Activated CD4-positive, alpha-beta T cell treated with anti-CD3 and anti-CD28 coated beads, Interleukin-2, Interleukin-6, amounts not matched to agents 100 ng/mL and 50 ng/mL, durations not matched to agents 16 hours and 8 hours (primary cell): ENCODE results near the gene RBM6.
"Not testable (repeated sequence)": the region's sequence is repeated elsewhere in the genome, so short reads cannot be mapped to it uniquely, and the experiment has no call there.

Source experiments
- DNase-seq: peaks from one replicate; pipeline ENCODE4 v3.0.0-alpha.2; 2020

The RBM6 gene, protein sequence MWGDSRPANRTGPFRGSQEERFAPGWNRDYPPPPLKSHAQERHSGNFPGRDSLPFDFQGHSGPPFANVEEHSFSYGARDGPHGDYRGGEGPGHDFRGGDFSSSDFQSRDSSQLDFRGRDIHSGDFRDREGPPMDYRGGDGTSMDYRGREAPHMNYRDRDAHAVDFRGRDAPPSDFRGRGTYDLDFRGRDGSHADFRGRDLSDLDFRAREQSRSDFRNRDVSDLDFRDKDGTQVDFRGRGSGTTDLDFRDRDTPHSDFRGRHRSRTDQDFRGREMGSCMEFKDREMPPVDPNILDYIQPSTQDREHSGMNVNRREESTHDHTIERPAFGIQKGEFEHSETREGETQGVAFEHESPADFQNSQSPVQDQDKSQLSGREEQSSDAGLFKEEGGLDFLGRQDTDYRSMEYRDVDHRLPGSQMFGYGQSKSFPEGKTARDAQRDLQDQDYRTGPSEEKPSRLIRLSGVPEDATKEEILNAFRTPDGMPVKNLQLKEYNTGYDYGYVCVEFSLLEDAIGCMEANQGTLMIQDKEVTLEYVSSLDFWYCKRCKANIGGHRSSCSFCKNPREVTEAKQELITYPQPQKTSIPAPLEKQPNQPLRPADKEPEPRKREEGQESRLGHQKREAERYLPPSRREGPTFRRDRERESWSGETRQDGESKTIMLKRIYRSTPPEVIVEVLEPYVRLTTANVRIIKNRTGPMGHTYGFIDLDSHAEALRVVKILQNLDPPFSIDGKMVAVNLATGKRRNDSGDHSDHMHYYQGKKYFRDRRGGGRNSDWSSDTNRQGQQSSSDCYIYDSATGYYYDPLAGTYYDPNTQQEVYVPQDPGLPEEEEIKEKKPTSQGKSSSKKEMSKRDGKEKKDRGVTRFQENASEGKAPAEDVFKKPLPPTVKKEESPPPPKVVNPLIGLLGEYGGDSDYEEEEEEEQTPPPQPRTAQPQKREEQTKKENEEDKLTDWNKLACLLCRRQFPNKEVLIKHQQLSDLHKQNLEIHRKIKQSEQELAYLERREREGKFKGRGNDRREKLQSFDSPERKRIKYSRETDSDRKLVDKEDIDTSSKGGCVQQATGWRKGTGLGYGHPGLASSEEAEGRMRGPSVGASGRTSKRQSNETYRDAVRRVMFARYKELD

DNA sequence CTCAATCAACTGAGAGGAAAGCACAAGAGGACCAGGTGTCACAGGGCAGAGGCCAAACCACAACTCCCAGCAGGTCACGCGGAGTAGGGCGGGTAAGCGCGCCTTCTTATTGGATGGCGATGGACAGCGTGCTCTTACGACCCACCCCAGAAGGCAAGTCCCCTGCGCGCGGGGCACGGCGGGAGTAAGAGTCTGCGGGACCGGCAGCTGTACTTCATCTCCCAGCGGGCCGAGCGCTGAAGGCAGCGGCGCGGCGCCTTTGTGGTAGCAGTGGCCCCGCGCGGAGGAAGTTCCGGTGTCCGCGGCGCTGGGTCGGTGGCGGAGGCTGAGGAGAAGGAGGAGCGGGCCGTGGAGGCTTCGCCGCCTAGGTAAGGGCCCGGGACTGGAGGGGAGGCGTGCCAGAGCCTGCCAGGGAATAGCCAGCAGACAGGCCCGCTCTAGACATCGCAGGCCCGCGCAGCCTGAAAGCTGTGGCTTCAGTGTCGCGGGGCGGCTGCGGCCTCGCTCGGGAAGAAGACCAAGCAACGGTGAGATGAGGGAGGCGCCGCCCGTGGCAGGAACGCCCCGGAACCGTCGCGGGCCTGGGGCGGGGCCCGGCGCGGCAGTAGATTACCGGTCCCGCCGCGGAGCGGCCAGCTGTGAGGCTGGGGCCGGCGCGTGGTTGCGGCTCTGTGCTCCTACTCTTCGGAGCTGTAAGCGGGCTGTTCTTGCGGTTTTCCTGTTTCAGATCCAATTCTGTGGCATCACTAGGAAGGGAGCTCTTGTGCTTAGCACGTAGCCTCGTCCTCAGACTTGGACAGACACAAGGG lies at the start of gene RBM6:
RBM6 (plus strand) TSS at position 293 of the 809 bp plus-strand sequence. CDS start 22,492 bp downstream, outside the sequence.
- DNase-seq: peak; percentile 98

DNA sequence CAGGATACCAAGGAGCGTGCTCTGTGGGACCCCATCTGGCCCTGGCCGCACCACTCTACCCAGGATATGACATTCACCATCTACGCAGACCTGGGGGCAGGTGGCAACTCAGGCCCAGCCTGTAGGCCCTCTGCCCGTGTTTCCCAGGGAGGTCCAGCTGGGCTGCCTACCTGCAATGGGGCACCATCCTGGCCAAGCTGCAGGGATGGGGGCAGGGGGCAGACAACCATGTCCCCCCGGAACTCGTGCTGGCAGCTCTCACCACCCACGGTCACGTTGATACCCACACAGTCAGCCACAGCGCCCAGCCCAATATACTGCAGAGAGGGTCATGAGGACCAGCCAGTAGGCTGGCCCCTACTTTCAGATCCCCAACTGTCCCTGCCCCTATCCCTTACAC lies 44.2 kb upstream of the RBM6 start:
- no peak for DNase-seq

DNA sequence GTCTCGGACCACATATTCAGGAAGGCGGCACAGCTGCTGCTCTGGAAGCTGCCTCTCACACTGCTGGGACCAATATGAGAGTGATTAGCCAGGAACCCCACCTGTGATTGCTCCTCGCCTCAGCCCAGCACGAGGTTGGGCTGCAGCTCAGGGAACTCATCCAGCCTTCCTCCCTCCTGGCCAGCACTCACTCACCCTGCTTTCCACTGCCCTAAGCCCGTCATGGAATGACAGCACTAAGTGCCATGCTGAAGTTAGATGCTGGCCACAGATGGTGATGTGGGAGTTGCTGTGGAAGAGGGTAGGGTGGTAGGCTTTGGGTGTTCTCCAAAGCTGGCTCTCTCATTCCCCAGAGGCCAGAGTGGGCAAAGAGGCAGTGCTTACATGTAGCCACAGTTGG lies 43.6 kb upstream of the RBM6 start:
- DNase-seq: no peak

DNA sequence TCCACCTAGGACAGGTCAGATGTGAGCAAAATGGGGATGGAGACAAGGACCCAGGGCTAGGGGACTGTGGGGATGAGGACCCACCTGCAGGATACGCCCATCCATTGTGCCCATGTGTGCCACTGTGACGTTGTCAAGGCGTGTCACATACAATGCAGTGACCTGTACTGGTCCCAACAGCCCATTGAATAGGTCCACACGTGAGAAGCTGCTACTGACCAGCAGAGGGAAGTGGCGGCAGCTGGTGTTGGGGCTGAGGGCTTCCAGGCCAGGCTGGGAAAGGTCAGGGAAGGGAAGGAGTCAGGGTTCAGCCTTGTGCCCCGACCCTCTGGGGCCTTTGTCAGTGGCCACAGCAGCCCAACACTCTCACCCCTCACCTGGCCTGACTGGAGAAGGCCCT lies 41.0 kb upstream of the RBM6 start:
- DNase-seq: no peak

DNA sequence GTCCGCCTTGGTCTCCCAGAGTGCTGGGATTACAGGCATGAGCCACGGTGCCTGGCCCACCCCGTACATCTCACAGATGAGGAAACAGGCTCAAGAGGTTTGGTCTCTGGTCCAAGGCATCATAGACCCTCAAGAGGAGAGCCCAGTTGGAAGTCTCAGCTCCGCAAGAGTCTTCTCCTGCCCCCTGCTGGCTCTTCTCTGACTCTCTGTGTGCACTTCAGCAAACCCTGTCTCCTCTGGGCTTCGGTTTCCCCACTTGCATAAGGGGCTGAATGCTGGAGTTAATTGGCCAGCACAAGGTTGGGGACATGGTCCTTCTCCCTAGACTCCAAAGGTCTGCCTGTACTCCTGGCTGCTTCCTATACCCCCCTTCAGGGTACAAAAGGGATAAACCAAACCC lies 40.1 kb upstream of the RBM6 start:
- peak; percentile 11 for DNase-seq

DNA sequence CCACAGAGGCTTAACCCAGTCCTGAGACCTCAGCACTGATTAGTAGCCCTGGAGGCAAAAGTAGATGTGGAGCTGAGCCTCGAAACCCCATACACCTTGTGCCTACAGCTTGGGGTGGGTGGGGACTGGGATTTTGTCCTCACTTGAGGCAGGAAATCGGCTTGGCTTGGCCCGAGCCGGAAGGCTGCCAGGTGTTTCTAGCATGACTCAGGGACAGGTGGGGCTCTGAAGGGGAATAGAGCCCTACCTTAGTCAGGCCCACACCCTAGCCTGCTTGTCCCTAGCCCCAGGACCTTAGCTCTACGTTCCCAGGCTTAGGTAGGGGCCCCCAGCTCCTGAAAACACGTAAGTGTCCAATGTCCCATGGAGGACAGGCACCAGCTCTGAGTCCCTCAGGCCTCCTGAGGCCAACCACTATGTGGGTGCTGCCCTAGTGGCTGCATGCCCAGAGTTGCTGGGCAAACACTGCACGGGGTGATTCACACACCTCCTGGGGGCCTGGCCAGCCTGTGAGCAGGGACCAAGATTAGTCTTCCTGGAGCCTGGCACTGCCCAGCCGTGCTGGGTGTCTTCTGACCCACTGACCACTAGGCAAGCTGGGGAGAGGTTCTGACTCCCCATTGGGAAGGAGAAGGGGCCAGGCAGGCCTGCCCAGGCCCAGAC lies 39.3 kb upstream of the RBM6 start:
- no peak for DNase-seq

DNA sequence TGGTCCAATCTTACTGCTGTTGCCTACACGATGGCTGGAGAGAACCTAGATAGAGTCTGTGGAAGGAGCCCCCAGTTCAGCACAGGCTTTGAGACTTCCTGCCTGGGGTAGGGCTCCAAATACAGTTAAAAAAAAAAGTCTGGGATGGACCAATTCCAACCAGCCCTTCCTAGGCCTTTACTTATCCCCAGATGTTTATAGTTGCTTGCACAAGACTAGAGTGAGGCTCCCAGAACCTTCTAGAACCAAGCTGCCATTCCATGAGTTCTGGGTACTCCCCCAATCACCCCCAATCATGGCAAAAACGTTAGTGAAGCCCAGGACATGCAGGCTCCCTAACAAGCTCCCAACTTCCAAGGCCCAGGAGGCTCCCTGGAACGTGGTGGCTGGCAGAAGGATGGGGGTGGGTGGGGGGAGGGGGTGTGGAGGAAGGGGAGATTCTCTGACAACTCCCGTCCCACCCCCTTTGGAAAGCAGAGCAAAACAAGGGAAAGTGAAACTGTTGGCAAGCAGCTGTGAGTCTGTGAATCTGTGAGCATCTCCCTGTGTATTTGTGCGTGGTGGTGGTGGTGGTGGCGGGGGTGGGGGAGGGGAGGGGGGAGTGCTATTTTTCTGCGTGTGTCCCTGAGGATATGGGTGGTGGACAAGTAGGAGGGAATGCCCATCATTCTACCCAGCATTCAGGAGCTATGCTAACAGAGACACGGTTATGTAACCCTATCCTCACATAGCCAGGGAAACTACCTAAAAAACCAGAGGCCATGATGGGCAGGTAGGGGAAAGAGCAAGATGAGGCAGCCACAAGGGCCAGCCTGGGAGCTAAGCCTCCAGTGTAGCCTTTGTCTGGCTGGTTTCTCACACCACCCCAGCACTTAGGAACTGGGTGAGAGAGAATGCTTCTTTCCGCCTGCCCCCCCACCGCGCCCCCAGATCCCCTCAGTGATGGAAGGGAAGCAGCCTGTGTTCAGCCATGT lies 38.3 kb upstream of the RBM6 start:
- DNase-seq: no peak

DNA sequence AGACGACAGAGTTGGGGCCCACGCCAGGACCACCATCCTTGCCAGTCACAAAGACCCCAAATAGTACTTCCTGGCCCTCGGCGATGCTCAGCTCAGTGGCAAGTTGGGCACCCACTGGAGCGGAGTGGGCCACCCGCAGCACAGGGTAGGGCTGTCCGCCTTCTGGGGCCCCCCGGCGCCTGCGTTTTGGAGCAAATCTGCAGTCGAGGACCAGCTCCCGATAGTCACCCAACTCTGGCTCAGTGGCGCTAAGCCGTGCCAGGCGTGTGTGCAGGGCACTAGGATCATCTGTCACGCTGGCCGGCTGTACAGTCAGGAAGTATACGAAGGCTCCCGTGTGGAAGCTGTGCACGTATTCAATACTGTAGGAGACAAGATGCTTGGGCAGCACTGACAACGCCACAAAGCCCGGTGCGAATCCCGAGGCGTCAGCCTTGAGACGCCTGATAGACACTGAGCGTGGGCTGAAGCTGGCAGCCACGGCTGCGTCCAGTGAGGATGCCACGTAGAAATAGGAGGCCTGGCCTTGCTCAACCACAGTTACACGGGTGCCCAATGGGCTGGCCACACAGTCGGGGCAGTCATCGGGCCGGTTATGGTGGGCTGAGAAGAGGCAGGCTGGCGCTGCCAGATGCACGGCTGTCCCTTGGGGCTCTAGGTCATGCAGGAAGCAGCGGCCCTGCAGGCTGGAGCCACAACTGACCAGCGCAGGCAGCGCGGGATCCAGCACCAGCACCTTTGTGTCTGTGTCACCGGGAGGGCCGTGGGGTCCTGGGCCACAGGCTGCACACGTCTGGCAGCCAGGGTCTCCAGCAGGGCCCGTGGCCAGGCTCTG lies 37.2 kb upstream of the RBM6 start:
- DNase-seq: no peak

DNA sequence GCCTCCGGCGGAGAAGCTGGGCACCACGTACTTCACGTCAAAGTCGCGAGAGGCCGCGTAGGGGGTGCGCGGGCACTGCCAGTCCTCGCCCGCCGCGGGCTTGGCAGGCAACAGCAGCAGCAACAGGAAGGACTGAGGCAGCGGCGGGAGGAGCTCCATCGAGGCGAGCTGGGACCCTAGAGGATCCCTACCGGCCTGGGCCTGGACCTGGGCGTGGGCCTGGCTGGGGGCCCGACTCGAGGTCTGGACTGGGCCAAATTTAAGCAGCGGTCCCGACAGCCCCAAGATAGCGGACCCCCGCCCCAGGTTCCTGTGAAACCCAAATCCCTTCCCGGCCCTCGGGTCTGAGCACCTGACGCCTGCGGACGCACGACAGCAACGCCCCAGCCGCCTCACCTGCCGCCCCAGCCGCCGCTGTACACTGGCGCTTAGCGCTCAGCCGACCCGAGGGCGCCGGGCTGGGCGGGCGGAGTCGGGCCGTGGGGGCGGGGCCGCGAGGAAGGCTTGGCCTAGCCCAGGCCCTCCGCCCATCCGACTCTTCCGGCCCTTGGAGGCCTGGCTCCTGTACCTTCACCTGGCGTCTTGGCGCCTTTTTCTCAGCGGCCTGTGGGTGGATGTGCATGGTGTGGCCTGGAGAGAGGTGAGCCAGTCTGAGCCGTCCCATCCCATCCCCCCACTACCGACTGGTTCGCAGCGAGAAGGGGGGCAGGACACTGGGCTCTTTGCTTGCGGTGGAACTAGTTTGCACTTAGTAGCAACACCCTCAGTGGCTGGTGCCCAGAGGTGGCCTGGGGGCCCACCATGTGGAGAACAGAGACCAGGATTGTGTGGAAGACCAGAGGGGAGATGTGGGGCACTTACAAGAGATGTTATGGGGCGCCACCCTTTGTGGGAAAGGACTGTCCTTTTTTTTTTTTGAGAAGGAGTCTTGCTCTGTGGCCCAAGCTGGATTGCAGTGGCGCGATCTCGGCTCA lies 36.2 kb upstream of the RBM6 start, which contains the start of gene MST1R:
MST1R (minus strand) TSS at position 423 of the 974 bp plus-strand sequence; CDS start at position 159, 264 bp downstream.
- DNase-seq: peak; percentile 87

DNA sequence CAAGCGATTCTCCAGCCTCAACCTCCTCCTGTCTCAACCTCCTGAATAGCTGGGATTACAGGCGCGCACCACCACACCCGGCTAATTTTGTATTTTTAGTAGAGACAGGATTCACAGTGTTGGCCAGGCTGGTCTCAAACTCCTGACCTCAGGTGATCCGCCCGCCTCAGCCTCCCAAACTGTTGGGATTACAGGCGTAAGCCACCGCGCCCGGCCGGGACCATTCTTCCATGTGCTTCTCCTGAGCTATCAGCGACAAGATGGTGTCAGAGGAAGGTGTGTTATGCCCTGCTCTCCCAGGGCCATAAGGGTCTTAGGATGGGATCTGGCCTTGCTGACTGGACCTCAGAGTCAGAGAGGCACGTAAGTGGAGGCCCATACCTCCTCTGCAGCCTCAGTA lies 35.5 kb upstream of the RBM6 start:
- not testable (repeated sequence) for DNase-seq

DNA sequence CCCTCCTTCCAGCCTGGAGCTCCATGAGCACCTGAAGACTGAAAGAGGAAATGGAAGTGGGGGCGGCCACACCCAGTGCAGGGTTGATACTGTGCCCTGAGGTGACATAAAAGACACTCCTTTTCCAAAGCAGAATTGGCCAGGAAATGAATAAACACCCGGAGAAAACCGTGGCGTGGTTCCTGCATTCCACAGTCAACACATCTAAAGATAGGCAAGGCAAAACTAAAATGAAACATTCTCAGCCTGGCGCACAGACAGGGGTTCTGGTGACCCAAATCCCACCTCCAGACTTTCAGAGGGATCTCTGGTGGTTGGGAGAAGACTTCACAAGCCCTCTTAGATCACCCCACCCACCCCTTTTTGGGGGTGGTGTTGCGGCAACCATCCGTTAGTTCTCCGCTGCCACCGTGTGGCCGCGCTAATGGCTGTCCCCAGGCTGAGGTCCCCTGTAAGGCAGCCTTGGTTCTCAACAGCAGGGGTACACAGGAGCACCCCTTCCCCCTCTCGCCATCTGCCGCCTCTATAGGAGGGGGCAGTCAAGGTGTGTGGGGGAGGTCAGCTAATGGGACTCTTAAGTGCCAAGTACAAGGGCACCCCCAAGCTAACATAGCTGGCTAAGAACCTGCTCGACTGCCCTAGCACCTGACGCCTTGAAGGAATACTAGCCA lies 33.7 kb upstream of the RBM6 start:
- DNase-seq: peak; percentile 50

DNA sequence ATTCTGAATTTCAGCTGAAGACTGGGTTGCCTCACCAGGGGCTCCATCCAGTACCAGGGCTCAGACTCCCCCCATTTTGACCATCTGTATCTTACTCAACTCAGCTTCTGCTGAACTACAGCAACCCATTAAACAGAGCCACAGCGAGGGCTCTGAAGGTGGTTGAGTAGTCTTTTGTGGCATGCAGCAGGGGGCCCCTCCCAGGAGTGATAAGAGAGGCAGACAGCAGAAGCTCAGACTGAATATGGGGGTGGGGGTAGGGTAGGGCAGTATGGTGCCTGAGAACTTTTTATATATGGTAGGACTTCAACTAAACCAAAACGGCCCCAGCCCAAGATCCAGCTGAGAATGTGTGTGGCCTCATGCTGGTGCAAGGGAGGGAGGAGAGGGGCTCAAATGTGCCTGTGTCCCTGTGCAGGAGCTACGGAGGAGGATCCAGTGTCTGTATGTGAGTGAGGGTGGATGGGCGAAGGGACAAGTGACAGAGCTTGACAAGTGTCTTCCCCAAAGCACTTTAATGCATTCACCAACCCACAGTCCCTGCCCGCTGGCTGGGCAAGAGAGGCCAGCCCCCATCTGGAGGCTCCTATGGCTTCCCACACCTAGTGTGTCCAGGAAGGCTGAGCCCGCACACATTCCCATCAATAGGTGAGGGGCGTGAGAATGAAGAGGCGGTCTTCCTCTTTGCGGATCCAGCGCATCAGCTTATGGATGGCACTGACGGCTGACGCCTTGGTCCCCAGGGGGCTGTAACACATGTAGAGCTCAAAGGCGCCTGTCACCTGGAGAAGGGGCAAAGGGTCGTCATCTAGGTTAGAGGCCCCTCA lies 31.4 kb upstream of the RBM6 start:
- no peak for DNase-seq

DNA sequence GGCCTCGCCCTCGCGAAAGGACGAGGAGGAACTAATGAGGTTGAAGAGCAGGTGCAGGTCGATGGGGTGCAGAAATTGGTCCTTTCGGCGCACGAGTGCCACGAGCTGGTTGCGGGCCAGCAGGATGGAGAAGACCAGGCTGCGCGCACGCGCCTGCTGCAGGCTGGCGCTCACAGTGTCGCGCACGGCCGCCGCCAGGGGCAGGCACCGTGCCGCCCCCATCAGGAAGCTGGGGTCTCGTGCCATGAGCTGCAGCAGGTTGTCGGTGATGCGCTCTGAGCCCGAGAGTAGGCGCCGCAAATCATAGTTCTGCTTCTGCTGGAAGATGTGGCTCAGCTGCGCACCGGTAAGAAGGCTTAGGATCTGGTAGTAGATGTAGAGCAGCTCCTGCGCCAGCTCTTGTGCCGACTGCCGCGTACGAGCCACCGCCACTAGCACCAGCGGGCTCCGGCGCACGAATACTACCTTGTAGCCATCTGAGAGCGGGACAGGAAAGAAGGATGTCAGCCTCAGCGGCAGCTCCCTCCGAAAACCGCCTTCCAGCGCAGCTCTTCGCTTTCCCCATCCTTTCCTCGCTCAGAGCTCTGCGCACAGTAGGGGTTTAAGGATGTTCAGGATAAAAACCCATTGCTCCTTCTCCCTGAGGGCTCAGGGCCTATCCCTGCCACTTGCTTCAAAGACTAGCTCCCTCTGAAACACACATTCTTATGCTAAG lies 29.4 kb upstream of the RBM6 start:
- DNase-seq: no peak

DNA sequence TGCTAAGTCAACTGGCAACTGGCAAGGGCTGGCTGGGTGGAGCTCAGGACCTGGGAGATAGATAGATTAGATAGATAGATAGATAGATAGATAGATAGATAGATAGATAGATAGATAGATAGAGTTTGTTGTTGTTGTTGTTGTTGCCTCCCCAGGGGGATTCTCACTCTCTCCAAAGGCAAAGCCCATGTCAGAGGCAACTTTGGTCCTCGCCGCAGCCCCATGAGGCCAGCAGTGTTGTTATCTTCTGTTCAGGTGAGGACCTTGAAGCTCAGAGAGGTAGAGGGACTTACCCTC lies 28.9 kb upstream of the RBM6 start:
- no peak for DNase-seq

DNA sequence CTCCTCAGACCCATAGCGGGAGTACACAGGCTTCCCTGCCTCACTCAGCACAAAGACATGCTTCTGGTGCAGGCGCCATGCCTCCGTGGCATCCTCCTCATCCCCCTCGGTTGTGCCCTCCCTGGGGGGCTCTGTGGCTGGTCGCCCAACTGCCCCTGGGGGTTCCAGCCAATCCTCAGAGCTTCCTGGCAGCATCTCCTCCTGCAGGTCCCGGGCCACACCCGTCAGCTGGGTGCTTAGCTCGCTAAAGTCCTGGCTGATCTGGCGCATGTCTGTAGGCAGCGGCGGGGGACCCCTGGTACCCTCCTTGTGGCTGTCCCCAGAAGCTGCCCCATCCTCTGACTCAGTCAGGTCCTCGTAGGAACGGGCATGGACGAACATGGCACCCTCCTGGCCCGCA lies 28.3 kb upstream of the RBM6 start:
- no peak for DNase-seq

DNA sequence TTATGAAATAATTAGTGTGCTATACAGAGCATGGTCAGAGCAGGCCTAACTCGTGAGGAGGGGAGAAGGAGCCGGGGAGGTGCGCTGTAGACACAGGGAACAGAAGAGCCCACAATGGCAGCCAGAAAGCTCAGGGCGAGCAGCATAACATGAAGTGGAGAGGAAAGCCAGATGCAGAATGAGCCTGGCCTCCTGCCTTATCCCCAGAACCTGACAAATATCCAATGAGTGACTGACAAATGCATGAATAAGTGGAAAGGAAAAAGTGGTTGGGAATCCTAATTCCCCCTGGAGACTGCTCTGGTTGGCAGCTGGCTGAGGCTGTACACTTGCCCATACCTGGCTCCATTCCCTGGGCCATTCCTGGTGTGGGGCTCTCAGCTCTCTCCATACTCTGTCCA lies 27.1 kb upstream of the RBM6 start:
- no peak for DNase-seq
